ENCODE results near the gene XCL1.

- TF ChIP-seq POLR2A (IDR thresholded peaks at IDR 0.05) = no peak
- no peak for TF ChIP-seq CTCF (IDR thresholded peaks at IDR 0.05)
Measured at GRCh38 chr1:168567568-168567967, 8.8 kb upstream of the XCL1 start.
